Esophagus squamous epithelium (tissue), 5 donors: Measurements from ENCODE around the gene PTPRD. TPM values are rescaled to one million over a fixed set of nuclear protein-coding genes. Genes with fewer than 3 reads are reported as not detected.

ENCODE experiments used
- DNase-seq: peaks from one replicate; lab custom pipeline; 2025; lab: John Stamatoyannopoulos, UW
- H3K27ac ChIP-seq, 4 donors: fragments of 200-600 bp; sonication (generic); one replicate each; pipeline ENCODE4 v1.5.1; 2016 to 2019; ENCODE audit warnings: mild to moderate bottlenecking in 1 of 4
- H3K27me3 ChIP-seq, 4 donors: fragments of 200-600 bp; sonication (generic); 1 replicate in 3 of 4; 2 replicates in 1 of 4; pipeline versions ENCODE4 v1.5.1 to v1.6.0; 2017 to 2021; ENCODE audit warnings: antibody characterized with exemption in 1 of 4
- H3K36me3 ChIP-seq, 3 donors: fragments of 200-600 bp; sonication (generic); one replicate each; pipeline ENCODE4 v1.5.1; 2016 to 2019
- H3K4me1 ChIP-seq, 3 donors: fragments of 200-600 bp; sonication (generic); one replicate each; pipeline ENCODE4 v1.5.1; 2017 to 2019
- H3K4me3 ChIP-seq, 4 donors: fragments of 200-600 bp; sonication (generic); 1 replicate in 3 of 4; 2 replicates in 1 of 4; pipeline ENCODE4 v1.5.1; 2016 to 2019; ENCODE audit warnings: mild to moderate bottlenecking in 2 of 4, moderate library complexity in 1 of 4
- H3K9me3 ChIP-seq, 3 donors: fragments of 200-600 bp; sonication (generic); one replicate each; pipeline ENCODE4 v1.5.1; 2016 to 2019
- POLR2A ChIP-seq, 4 donors: fragments of 450-650 bp; IDR thresholded peaks; one replicate each; pipeline ENCODE4 v1.6.1; 2017; ENCODE audit warnings: antibody characterized with exemption in 4 of 4, mild to moderate bottlenecking in 4 of 4, moderate library complexity in 3 of 4
- WGBS, 2 donors: methylation state at CpG; one replicate each; pipeline ENCODE4 v1.1.5; 2018; 5-methylcytosine and 5-hydroxymethylcytosine counted together
- intact Hi-C: fragments of 100-400 bp; cut with DNase I; formaldehyde crosslinking; loops from one replicate; pipeline ENCODE4 v1.15.0; 2022
- total RNA-seq, 4 donors: library from RNA; depleted of rRNA; stranded (reverse); fragments of >200 nt; gene quantifications; one replicate each; pipeline ENCODE4 v1.1.0, GENCODE V29; 2016
- TF ChIP-seq, protein P1 (sequence below), 6 experiments: fragments of 450-650 bp in 4 of 6; fragments of 200-600 bp in 2 of 6; sonication (generic) in 2 of 6; IDR thresholded peaks; one replicate each; pipeline ENCODE4 v1.5.1; 2016 to 2019; ENCODE audit warnings: antibody characterized with exemption in 6 of 6, mild to moderate bottlenecking in 4 of 6, moderate library complexity in 4 of 6
- donor health status: DM: yes; HTN: yes; CAD: no.

Gene PTPRD
- total RNA-seq, 4 donors from 2014 or later: 0.23 to 16.3 (median 6.6) TPM

- TF ChIP-seq, protein P1, sequence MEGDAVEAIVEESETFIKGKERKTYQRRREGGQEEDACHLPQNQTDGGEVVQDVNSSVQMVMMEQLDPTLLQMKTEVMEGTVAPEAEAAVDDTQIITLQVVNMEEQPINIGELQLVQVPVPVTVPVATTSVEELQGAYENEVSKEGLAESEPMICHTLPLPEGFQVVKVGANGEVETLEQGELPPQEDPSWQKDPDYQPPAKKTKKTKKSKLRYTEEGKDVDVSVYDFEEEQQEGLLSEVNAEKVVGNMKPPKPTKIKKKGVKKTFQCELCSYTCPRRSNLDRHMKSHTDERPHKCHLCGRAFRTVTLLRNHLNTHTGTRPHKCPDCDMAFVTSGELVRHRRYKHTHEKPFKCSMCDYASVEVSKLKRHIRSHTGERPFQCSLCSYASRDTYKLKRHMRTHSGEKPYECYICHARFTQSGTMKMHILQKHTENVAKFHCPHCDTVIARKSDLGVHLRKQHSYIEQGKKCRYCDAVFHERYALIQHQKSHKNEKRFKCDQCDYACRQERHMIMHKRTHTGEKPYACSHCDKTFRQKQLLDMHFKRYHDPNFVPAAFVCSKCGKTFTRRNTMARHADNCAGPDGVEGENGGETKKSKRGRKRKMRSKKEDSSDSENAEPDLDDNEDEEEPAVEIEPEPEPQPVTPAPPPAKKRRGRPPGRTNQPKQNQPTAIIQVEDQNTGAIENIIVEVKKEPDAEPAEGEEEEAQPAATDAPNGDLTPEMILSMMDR (IDR thresholded peaks at IDR 0.05): no peak
- TF ChIP-seq POLR2A (IDR thresholded peaks at IDR 0.05): no peak
- DNase-seq: no peak
- no peaks in the 10 kb centered on the region for H3K9me3 ChIP-seq
- no peaks in the 10 kb centered on the region for H3K27me3 ChIP-seq
- H3K36me3 ChIP-seq: no peaks in the 10 kb centered on the region
- WGBS, 2 donors: 65 to 80% methylated on average over 3 of the region's 3 CpGs
- intact Hi-C loops: no loop called here
- H3K4me1 ChIP-seq: peaks cover 0 to 5% (median 0%) of the 10 kb centered on the region in 3 donors
- no peak overlapping the region for H3K27ac ChIP-seq
- no peak overlapping the region for H3K4me3 ChIP-seq
Observed at GRCh38 chr9:8717146-8717545, 1895.7 kb downstream of the PTPRD start.

GRCh38 chr9:8715788-8716187, 1897.0 kb downstream of the PTPRD start:
- Histone ChIP-seq H3K36me3 (no peaks in the 10 kb centered on the region), H3K4me3 (no peak overlapping the region), H3K4me1 (peaks cover 0 to 5% (median 0%) of the 10 kb centered on the region in 3 donors), H3K27ac (no peak overlapping the region), H3K27me3 (no peaks in the 10 kb centered on the region), H3K9me3 (no peaks in the 10 kb centered on the region)
- intact Hi-C loops: no loop called here
- TF ChIP-seq POLR2A (IDR thresholded peaks at IDR 0.05): no peak
- TF ChIP-seq, protein P1 (IDR thresholded peaks at IDR 0.05): no peak
- WGBS, 2 donors: 50 to 93% methylated on average over 2 of the region's 2 CpGs
- no peak for DNase-seq

GRCh38 chr9:8713811-8714165, 1899.0 kb downstream of the PTPRD start:
- intact Hi-C loops: no loop called here
- Histone ChIP-seq H3K4me1 (peaks cover 0 to 5% (median 0%) of the 10 kb centered on the region in 3 donors), H3K27me3 (no peaks in the 10 kb centered on the region), H3K27ac (no peak overlapping the region), H3K9me3 (no peaks in the 10 kb centered on the region), H3K36me3 (no peaks in the 10 kb centered on the region), H3K4me3 (no peak overlapping the region)
- TF ChIP-seq POLR2A (IDR thresholded peaks at IDR 0.05): no peak
- TF ChIP-seq, protein P1 (IDR thresholded peaks at IDR 0.05): no peak
- no peak for DNase-seq
- 76 to 83% methylated on average over 5 to 8 of the region's 8 CpGs for WGBS, 2 donors

GRCh38 chr9:8713149-8713810, 1899.5 kb downstream of the PTPRD start:
- TF ChIP-seq, protein P1 (IDR thresholded peaks at IDR 0.05): no peak
- TF ChIP-seq POLR2A (IDR thresholded peaks at IDR 0.05): no peak
- DNase-seq: no peak
- Histone ChIP-seq H3K4me1 (peaks cover 0 to 5% (median 0%) of the 10 kb centered on the region in 3 donors), H3K27me3 (no peaks in the 10 kb centered on the region), H3K36me3 (no peaks in the 10 kb centered on the region), H3K9me3 (no peaks in the 10 kb centered on the region), H3K27ac (no peak overlapping the region), H3K4me3 (no peak overlapping the region)
- intact Hi-C loops: no loop called here
- WGBS, 2 donors: 94 to 96% methylated on average over 13 to 22 of the region's 44 CpGs

GRCh38 chr9:8709731-8710130, 1903.1 kb downstream of the PTPRD start:
- Histone ChIP-seq H3K27me3 (no peaks in the 10 kb centered on the region), H3K4me1 (no peaks in the 10 kb centered on the region), H3K4me3 (no peak overlapping the region), H3K27ac (no peak overlapping the region), H3K9me3 (no peaks in the 10 kb centered on the region), H3K36me3 (no peaks in the 10 kb centered on the region)
- TF ChIP-seq, protein P1 (IDR thresholded peaks at IDR 0.05): no peak
- TF ChIP-seq POLR2A (IDR thresholded peaks at IDR 0.05): no peak
- no peak for DNase-seq
- intact Hi-C loops: no loop called here
- 87 to 93% methylated on average over 4 of the region's 4 CpGs for WGBS, 2 donors
